Measurements from ENCODE around the gene HOXA4.

The HOXA4 gene

DNA sequence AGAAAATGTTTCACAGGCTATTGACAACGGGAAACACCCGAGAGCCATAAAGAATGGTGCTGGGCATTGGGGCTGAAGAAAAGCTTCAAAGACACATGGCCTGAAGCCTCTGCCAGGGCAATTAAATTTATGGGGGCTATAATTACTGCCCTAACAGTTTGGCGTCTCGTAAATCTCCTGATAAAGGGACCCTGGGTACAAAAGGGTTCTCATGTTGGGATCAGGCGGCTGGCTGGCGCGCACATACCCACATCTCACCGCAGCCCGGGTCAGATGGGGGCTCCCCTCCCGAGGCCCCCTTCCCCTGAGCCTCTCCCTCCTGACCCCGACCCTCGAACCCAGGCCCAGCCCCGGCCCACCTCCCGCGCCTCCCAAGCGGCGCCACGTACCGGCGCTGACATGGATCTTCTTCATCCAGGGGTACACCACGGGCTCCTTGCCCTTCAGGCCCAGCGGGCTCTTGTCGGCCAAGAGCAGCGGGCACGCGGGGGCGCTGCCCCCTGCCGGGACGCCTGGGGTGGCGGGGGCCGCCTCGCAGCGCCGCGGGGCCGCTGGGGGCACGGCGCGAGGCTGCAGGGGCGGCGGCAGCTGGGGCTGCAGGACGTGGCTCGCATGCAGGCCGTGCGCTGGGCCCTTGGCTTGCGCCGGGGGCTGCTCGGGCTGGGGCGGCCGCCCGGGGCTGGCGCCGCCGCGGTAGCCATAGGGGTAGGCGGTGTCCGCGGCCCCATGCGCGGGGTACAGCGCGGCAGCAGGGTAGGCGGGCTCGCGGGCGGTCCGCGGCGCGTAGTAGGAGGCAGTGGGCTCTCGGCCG is 623 bp downstream of the HOXA4 start:
- Histone ChIP-seq H3K79me2 (ENCODE audit: insufficient read depth, low read length) (peaks cover 98% of the 10 kb centered on the region), H2AFZ (ENCODE audit: low read length) (no peak overlapping the region), H3K27me3 (ENCODE audit: insufficient read depth, low read length, poor library complexity, severe bottlenecking) (no peaks in the 10 kb centered on the region), H3K9me2 (replicated peaks; ENCODE audit: low read depth, low read length) (no peaks in the 10 kb centered on the region), H3K36me3 (ENCODE audit: insufficient read depth, low read length) (peaks cover 77% of the 10 kb centered on the region), H3K4me3 (ENCODE audit: low read length, poor library complexity, severe bottlenecking) (no peak overlapping the region), H3K4me1 (ENCODE audit: insufficient read depth, low read length, poor library complexity, severe bottlenecking) (peaks cover 20% of the 10 kb centered on the region), H3K4me2 (ENCODE audit: low read depth, low read length, poor library complexity, severe bottlenecking) (no peak overlapping the region), H3K9me3 (ENCODE audit: insufficient read depth, low read depth, low read length) (no peaks in the 10 kb centered on the region), H4K20me1 (ENCODE audit: insufficient read depth, low read length, poor library complexity, severe bottlenecking) (peaks cover 84% of the 10 kb centered on the region), H3K9ac (ENCODE audit: low read depth, low read length, poor library complexity, severe bottlenecking) (no peak overlapping the region), H3F3A (ENCODE audit: low read depth) (no peaks in the 10 kb centered on the region)
- TF ChIP-seq, protein P1, sequence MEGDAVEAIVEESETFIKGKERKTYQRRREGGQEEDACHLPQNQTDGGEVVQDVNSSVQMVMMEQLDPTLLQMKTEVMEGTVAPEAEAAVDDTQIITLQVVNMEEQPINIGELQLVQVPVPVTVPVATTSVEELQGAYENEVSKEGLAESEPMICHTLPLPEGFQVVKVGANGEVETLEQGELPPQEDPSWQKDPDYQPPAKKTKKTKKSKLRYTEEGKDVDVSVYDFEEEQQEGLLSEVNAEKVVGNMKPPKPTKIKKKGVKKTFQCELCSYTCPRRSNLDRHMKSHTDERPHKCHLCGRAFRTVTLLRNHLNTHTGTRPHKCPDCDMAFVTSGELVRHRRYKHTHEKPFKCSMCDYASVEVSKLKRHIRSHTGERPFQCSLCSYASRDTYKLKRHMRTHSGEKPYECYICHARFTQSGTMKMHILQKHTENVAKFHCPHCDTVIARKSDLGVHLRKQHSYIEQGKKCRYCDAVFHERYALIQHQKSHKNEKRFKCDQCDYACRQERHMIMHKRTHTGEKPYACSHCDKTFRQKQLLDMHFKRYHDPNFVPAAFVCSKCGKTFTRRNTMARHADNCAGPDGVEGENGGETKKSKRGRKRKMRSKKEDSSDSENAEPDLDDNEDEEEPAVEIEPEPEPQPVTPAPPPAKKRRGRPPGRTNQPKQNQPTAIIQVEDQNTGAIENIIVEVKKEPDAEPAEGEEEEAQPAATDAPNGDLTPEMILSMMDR (conservative IDR thresholded peaks at IDR 0.05; ENCODE audit: low read length), result no peak
- no peak for TF ChIP-seq EZH2phosphoT487 (IDR thresholded peaks at IDR 0.05; ENCODE audit: borderline replicate concordance)

DNA sequence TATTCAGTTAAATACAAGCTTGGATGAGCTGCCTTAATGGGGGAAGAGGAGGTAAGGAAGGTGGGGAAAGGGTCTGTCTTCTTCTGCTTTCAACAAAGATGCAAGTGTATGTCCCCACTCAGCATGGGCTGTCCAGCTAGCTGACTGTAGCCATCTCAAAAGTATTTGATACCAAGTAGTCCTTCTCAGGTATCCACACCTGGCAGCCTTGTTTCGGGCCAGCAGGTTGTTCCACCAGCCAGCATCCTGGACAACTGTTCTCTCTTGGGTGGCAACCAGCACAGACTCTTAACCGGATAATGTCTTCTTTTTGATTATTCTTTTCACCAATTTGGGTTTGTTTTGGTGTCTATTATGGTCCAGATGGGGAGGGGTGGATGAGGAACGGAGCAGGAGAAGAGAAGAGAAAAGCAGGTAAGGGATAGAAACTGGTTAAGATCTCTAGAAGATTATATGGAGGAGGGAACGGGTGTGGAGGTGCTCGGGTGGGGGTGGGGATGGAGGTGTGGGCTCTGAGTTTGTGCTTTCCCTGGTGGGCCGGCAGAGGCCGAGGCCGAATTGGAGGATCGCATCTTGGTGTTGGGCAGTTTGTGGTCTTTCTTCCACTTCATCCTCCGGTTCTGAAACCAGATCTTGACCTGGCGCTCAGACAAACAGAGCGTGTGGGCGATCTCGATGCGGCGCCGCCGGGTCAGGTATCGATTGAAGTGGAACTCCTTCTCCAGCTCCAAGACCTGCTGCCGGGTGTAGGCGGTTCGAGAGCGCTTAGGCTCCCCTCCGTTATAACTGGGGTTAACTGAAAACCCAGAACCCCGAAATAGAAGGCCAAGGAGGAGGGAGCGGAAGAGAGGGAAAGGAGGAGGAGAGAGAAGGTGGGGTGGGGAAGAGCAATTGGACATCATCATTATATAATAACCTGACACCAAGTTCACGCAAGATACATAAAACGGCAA is 1.5 kb downstream of the HOXA4 start:
- Histone ChIP-seq H2AFZ (ENCODE audit: low read length) (no peak overlapping the region), H3K79me2 (ENCODE audit: insufficient read depth, low read length) (peaks cover 98% of the 10 kb centered on the region), H4K20me1 (ENCODE audit: insufficient read depth, low read length, poor library complexity, severe bottlenecking) (peaks cover 76% of the 10 kb centered on the region), H3K4me3 (ENCODE audit: low read length, poor library complexity, severe bottlenecking) (no peak overlapping the region), H3F3A (ENCODE audit: low read depth) (no peaks in the 10 kb centered on the region), H3K4me1 (ENCODE audit: insufficient read depth, low read length, poor library complexity, severe bottlenecking) (peaks cover 12% of the 10 kb centered on the region), H3K9me2 (replicated peaks; ENCODE audit: low read depth, low read length) (no peaks in the 10 kb centered on the region), H3K4me2 (ENCODE audit: low read depth, low read length, poor library complexity, severe bottlenecking) (no peak overlapping the region), H3K36me3 (ENCODE audit: insufficient read depth, low read length) (peaks cover 83% of the 10 kb centered on the region), H3K27me3 (ENCODE audit: insufficient read depth, low read length, poor library complexity, severe bottlenecking) (no peaks in the 10 kb centered on the region), H3K9ac (ENCODE audit: low read depth, low read length, poor library complexity, severe bottlenecking) (no peak overlapping the region), H3K9me3 (ENCODE audit: insufficient read depth, low read depth, low read length) (no peaks in the 10 kb centered on the region)
- TF ChIP-seq, protein P1 (conservative IDR thresholded peaks at IDR 0.05; ENCODE audit: low read length), result no peak
- no peak for TF ChIP-seq EZH2phosphoT487 (IDR thresholded peaks at IDR 0.05; ENCODE audit: borderline replicate concordance)

DNA sequence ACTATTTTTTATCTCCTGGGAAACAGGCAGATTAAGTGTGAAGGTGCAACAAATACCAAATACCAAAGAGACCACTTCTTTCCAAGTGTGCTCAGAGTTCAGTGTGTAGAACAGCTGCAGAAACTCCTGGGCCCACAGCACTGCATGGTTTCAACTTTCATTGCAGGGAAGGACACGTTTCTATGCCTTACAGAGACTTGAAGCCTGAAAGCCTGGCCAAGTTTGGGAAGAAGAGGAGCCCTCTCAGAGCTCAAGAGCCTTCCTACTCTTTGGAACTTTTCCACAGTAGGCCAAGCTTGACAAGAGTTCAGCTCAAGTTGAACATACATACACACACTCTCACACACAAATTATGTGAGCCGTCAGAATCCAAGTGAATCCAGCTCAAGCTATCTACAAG is 2.5 kb downstream of the HOXA4 start:
- no peaks in the 10 kb centered on the region for H3F3A ChIP-seq (ENCODE audit: low read depth)
- no peaks in the 10 kb centered on the region for H3K9me3 ChIP-seq (ENCODE audit: insufficient read depth, low read depth, low read length)
- H2AFZ ChIP-seq (ENCODE audit: low read length), result no peak overlapping the region
- H3K9me2 ChIP-seq (replicated peaks; ENCODE audit: low read depth, low read length), result no peaks in the 10 kb centered on the region
- no peaks in the 10 kb centered on the region for H3K27me3 ChIP-seq (ENCODE audit: insufficient read depth, low read length, poor library complexity, severe bottlenecking)
- no peak overlapping the region for H3K9ac ChIP-seq (ENCODE audit: low read depth, low read length, poor library complexity, severe bottlenecking)
- peaks cover 98% of the 10 kb centered on the region for H3K79me2 ChIP-seq (ENCODE audit: insufficient read depth, low read length)
- peaks cover 83% of the 10 kb centered on the region for H3K36me3 ChIP-seq (ENCODE audit: insufficient read depth, low read length)
- H3K4me2 ChIP-seq (ENCODE audit: low read depth, low read length, poor library complexity, severe bottlenecking), result no peak overlapping the region
- H4K20me1 ChIP-seq (ENCODE audit: insufficient read depth, low read length, poor library complexity, severe bottlenecking), result peaks cover 66% of the 10 kb centered on the region
- peaks cover 3% of the 10 kb centered on the region for H3K4me1 ChIP-seq (ENCODE audit: insufficient read depth, low read length, poor library complexity, severe bottlenecking)
- H3K4me3 ChIP-seq (ENCODE audit: low read length, poor library complexity, severe bottlenecking), result no peak overlapping the region
- TF ChIP-seq, protein P1 (conservative IDR thresholded peaks at IDR 0.05; ENCODE audit: low read length), result no peak
- TF ChIP-seq EZH2phosphoT487 (IDR thresholded peaks at IDR 0.05; ENCODE audit: borderline replicate concordance), result no peak

Data from Loucy (cell line).